Activated T-cell treated with anti-CD3 and anti-CD28 coated beads, Interleukin-2, amount 50 U/mL, for 1 hour (primary cell): ENCODE measurements around the gene TNS2.
"Not testable (repeated sequence)": the region's sequence is repeated elsewhere in the genome, so short reads cannot be mapped to it uniquely, and the experiment has no call there.

Experiments
- DNase-seq: peaks from one replicate; pipeline ENCODE4 v3.0.0-alpha.2; 2020

TNS2 gene

GRCh38 chr12:53049571-53050318, at the start of gene TNS2:
Gene TNS2 (plus strand): TSS chr12:53050065. CDS start chr12:53050186, 121 bp downstream.
- no peak for DNase-seq

GRCh38 chr12:53004178-53004577, 45.7 kb upstream of the TNS2 start:
- no peak for DNase-seq

GRCh38 chr12:53004582-53004981, 45.3 kb upstream of the TNS2 start:
- no peak for DNase-seq

GRCh38 chr12:53005215-53005985, 44.5 kb upstream of the TNS2 start:
- DNase-seq, result peak; percentile 24

- peak; percentile 98 for DNase-seq
These were observed 43.7 kb upstream of the TNS2 start, which contains the start of gene EIF4B for GRCh38 chr12:53005986-53006809. Gene EIF4B (plus strand): TSS chr12:53006456. CDS start chr12:53006484, 28 bp downstream.

GRCh38 chr12:53006810-53007309, 43.0 kb upstream of the TNS2 start:
- peak; percentile 77 for DNase-seq

- no peak for DNase-seq
These were observed 42.5 kb upstream of the TNS2 start for GRCh38 chr12:53007343-53007742.

GRCh38 chr12:53008760-53009159, 41.1 kb upstream of the TNS2 start:
- DNase-seq, result not testable (repeated sequence)

GRCh38 chr12:53010955-53011354, 38.9 kb upstream of the TNS2 start:
- no peak for DNase-seq

- DNase-seq, result no peak
These were observed 38.0 kb upstream of the TNS2 start for GRCh38 chr12:53011889-53012288.

GRCh38 chr12:53012928-53013327, 36.9 kb upstream of the TNS2 start:
- no peak for DNase-seq

- no peak for DNase-seq
These were observed 35.2 kb upstream of the TNS2 start for GRCh38 chr12:53014709-53015108.

GRCh38 chr12:53025250-53025649, 24.6 kb upstream of the TNS2 start:
- DNase-seq, result no peak

- DNase-seq, result not testable (repeated sequence)
These were observed 22.9 kb upstream of the TNS2 start for GRCh38 chr12:53027014-53027413.

GRCh38 chr12:53031616-53032015, 18.2 kb upstream of the TNS2 start:
- DNase-seq, result no peak

GRCh38 chr12:53033832-53034231, 16.0 kb upstream of the TNS2 start:
- DNase-seq, result not testable (repeated sequence)

GRCh38 chr12:53034459-53034858, 15.4 kb upstream of the TNS2 start:
- DNase-seq, result no peak

GRCh38 chr12:53036802-53037201, 13.1 kb upstream of the TNS2 start:
- no peak for DNase-seq

GRCh38 chr12:53039851-53040250, 10.0 kb upstream of the TNS2 start:
- DNase-seq, result no peak

GRCh38 chr12:53042607-53043454, 7.0 kb upstream of the TNS2 start:
- DNase-seq, result no peak

GRCh38 chr12:53044052-53044581, 5.7 kb upstream of the TNS2 start:
- DNase-seq, result no peak
